D721Med (cell line): ENCODE results near the gene PCDHA10.
A peak's percentile ranks its signal among the peaks of the same experiment; 100 is the strongest.
"Not testable (repeated sequence)": the region's sequence is repeated elsewhere in the genome, so short reads cannot be mapped to it uniquely, and the experiment has no call there.

Experiments
- DNase-seq: peaks from one replicate; pipeline ENCODE4 v3.0.0; 2011; ENCODE audit warnings: low spot score; ENCODE audit not compliant: insufficient read length
- FAIRE-seq: peaks from 2 replicates; lab custom pipeline; 2011; peaks lifted over from hg19 to GRCh38; lab: Jason Lieb, UNC
- CTCF ChIP-seq: IDR thresholded peaks from 2 replicates; pipeline ENCODE4 v1.5.1; 2012; ENCODE audit warnings: mild to moderate bottlenecking, control low read depth; ENCODE audit not compliant: insufficient read depth; ENCODE audit errors: missing control alignments

PCDHA10 gene

GRCh38 chr5:140835622-140836510 is 19.8 kb upstream of the PCDHA10 start:
- DNase-seq = no peak
- TF ChIP-seq CTCF = no peak
- FAIRE-seq = no peak

GRCh38 chr5:140840978-140841962 is 14.4 kb upstream of the PCDHA10 start, which contains the start of gene PCDHA8:
Gene PCDHA8, plus strand, starts transcription at chr5:140841187. Its CDS starts 135 bp downstream, at chr5:140841322.
- peak; percentile 47 for TF ChIP-seq CTCF
- FAIRE-seq = no peak
- DNase-seq = no peak

- TF ChIP-seq CTCF = no peak
- FAIRE-seq = no peak
- DNase-seq = no peak
Measured at GRCh38 chr5:140842798-140843733, 12.6 kb upstream of the PCDHA10 start.

GRCh38 chr5:140848139-140849102 is 7.3 kb upstream of the PCDHA10 start, which contains the start of gene PCDHA9:
Gene PCDHA9, plus strand, starts transcription at chr5:140848382. Its CDS starts 114 bp downstream, at chr5:140848496.
- FAIRE-seq, DNase-seq: not testable (repeated sequence)

- DNase-seq, FAIRE-seq: not testable (repeated sequence)
Measured at GRCh38 chr5:140849831-140850634, 5.7 kb upstream of the PCDHA10 start.

GRCh38 chr5:140857177-140857986 is 1.7 kb downstream of the PCDHA10 start:
- FAIRE-seq (no peak), DNase-seq (no peak)
- no peak for TF ChIP-seq CTCF
